ENCODE measurements around the gene SLC22A24.

DNA sequence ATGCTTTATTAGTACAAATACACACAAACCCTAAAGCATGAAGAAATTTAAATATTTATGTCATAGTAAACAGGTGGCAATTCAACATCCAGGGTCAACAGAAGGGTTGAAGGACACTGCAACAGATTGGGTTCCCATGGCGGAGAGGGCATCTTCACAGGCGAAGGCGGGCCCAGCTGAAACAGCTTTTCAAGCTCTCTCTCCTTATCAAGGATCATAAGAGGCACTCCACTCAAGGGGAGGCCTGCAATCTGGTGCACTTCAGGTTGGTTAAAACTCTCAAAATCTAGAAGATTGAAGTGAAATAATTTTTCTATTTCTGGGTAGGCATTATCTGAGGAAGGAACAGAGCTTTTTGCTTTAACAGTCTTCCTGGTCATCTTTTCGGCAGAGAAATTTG lies 111.6 kb downstream of the SLC22A24 start:
- TF ChIP-seq POLR2AphosphoS5 (IDR thresholded peaks at IDR 0.05; ENCODE audit: low read depth, low read length) (no peak), TAF1 (IDR thresholded peaks at IDR 0.05; ENCODE audit: borderline replicate concordance, insufficient read depth, low read length) (no peak)
